Cardiac fibroblast (primary cell): ENCODE results near the gene ELMO1.

ENCODE experiments used
- DNase-seq, 2 donors: peaks; one replicate each; pipeline versions ENCODE4 v3.0.0 to v3.0.0-alpha.2; 2010; ENCODE audit warnings: low read depth in 2 of 2
- H3K4me3 ChIP-seq, 2 donors: replicated peaks in 1 of 2; 1 replicate in 1 of 2; 2 replicates in 1 of 2; pipeline ENCODE4 v1.5.1; 2011; ENCODE audit warnings: low read depth in 2 of 2, low read length in 2 of 2, mild to moderate bottlenecking in 2 of 2, moderate library complexity in 1 of 2
- TF ChIP-seq, protein P1 (sequence below): IDR thresholded peaks from one replicate; pipeline ENCODE4 v1.5.1; 2011; ENCODE audit warnings: low read depth, mild to moderate bottlenecking, low read length, inconsistent platforms

Gene ELMO1

DNA sequence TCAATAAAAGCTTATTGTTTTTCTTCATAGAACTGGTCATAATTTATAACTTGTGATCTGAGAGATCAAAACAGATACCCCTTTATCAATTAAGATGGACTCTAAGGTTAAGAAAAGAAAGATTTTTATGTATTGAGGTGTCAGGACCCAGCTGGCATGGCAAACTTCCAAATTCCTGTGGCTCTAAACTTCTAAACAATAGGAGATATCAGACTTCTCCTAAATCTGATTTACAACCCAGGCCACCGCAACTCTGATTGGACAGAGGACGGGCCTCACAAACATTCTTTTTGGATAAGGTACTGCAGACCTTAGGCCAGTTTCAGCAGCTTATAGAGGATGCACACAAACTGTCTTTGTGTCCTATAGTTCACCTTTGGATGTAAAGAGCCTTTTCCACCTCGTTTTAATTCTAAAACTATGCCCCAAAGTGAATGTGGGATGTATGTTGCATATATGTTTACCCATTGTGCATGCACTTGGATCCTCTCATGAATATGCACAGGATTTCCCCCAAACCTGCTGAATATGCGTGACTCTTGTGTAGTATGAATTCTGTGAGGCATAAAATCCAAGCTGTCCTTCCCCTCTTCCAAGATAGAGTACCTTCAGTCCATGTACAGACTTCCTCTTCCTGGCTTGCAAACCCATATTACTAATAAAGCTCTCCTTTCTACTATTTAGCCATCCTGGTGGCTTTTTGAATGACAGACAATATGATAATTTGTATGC, 69.0 kb downstream of the ELMO1 start:
- no peak overlapping the region for H3K4me3 ChIP-seq
- TF ChIP-seq, protein P1, sequence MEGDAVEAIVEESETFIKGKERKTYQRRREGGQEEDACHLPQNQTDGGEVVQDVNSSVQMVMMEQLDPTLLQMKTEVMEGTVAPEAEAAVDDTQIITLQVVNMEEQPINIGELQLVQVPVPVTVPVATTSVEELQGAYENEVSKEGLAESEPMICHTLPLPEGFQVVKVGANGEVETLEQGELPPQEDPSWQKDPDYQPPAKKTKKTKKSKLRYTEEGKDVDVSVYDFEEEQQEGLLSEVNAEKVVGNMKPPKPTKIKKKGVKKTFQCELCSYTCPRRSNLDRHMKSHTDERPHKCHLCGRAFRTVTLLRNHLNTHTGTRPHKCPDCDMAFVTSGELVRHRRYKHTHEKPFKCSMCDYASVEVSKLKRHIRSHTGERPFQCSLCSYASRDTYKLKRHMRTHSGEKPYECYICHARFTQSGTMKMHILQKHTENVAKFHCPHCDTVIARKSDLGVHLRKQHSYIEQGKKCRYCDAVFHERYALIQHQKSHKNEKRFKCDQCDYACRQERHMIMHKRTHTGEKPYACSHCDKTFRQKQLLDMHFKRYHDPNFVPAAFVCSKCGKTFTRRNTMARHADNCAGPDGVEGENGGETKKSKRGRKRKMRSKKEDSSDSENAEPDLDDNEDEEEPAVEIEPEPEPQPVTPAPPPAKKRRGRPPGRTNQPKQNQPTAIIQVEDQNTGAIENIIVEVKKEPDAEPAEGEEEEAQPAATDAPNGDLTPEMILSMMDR, result no peak
- DNase-seq, result no peak

DNA sequence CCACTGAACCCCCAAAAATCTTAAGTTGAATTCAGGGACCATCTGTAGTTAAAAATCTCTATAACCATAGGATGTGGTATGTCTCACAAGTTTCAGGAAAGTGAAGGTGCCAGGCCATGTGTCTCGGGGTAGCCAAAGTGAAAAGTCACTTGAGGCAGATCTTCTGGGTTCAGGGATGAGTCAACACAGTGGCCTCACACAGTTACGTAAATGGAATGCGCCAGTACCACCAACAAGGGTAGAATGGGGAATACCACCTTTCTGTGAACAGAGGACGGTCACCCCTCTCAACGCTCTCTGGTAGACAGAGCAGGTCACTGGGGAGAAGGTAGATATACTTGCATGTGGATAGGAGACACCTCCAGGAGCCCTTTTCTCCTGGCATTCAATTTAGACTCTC, 71.4 kb downstream of the ELMO1 start:
- no peak for DNase-seq
- no peak overlapping the region for H3K4me3 ChIP-seq
- TF ChIP-seq, protein P1, result no peak

DNA sequence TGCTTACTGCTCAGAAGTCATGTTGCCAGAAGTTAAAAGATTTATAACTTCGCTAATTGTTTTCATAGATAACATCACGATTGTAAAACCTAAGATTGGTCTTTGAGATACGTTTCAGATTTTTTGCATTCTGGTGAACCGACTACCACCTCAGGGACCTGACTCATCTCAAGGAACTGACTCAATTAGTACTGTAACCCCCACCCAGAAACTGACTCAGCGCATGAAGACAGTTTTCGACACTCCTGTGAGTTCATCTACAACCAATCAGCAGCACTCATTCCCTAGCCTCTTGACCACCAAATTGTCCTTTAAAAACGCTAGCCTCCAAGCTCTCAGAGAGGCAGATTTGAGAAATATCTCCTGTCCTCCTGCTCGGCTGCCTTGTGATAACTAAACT, 72.3 kb downstream of the ELMO1 start:
- H3K4me3 ChIP-seq, result no peak overlapping the region
- TF ChIP-seq, protein P1, result no peak
- DNase-seq, result no peak

DNA sequence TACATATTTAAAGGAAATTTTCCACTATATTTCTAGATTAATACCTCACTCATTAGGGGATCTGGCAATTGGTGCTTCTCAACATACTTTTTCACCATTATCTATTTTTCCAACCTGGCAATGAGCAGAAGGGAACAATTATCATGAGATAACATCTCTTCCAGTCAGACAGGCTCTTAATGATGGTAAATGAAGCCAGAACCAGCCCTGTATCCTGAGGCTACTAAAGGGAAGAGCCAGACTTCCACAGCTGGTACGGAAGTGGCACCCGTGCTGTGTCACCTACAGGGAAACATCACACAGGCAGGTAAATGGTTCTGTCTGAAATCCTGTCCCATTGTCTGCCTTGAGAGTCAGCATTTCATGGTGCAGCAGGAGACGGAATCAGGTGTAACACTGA, 75.9 kb downstream of the ELMO1 start:
- H3K4me3 ChIP-seq, result no peak overlapping the region
- TF ChIP-seq, protein P1, result no peak
- DNase-seq, result no peak

DNA sequence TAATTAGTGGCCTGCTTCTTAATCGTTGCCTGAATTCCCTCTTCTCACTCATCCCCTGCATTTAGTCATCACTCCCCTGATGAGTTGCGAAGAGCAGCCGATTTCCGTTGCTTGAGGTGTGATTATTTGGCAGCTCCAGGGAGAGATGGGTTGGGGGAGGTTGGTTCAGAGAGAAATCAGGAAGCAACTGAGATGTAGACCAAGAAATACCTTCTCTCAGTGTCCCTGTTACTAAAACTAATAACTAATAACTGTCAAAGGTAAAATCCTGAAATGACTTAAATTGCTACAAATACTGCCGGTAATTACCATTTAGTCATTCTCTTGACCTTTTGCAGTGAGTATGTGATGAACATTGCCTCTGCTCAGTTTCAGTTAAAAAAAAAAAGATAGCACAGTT, 76.9 kb downstream of the ELMO1 start:
- H3K4me3 ChIP-seq, result no peak overlapping the region
- TF ChIP-seq, protein P1, result no peak
- no peak for DNase-seq

DNA sequence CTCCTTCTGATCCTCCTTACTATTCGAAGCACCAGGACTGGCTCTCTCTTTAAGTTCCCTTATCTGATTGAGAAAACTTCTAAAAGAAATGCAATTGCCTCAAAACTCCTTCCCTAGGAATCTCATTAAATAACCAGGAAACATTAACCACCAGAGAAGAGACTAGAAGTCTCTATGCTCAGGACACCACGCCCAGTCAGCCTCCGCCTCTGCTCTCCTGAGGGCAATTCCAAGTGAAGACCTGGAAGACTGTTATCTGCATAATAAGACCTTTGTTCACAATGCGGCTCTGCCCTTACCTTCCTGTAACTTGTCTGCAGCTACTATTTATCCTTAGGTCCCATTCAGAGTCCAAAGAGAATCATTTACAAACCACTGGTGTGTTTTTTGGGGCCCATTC, 78.8 kb downstream of the ELMO1 start:
- H3K4me3 ChIP-seq, result no peak overlapping the region

More for the DNA sequence above, 78.8 kb downstream of the ELMO1 start:
- TF ChIP-seq, protein P1, result no peak
- no peak for DNase-seq
